Endothelial cell (in vitro differentiated cells): ENCODE data around the gene KCNT2. TPM values are rescaled to one million over a fixed set of nuclear protein-coding genes. Genes with fewer than 3 reads are reported as not detected.

Source experiments
- DNase-seq: peaks from one replicate; pipeline ENCODE4 v3.0.0; 2021; ENCODE audit warnings: low spot score
- H3K27ac Mint-ChIP-seq: one replicate; pipeline ENCODE4 v1.8.0; 2021; ENCODE audit warnings: mixed read lengths, inconsistent platforms; ENCODE audit not compliant: unreplicated experiment
- H3K27me3 Mint-ChIP-seq: one replicate; pipeline ENCODE4 v1.8.0; 2021; ENCODE audit warnings: mild to moderate bottlenecking, moderate library complexity, mixed read lengths, inconsistent platforms; ENCODE audit not compliant: unreplicated experiment
- H3K36me3 Mint-ChIP-seq: one replicate; pipeline ENCODE4 v1.8.0; 2021; ENCODE audit warnings: mild to moderate bottlenecking, low read depth, mixed read lengths, inconsistent platforms; ENCODE audit not compliant: unreplicated experiment
- H3K4me1 Mint-ChIP-seq: one replicate; pipeline ENCODE4 v1.8.0; 2021; ENCODE audit warnings: mild to moderate bottlenecking, mixed read lengths, inconsistent platforms; ENCODE audit not compliant: unreplicated experiment
- H3K4me3 Mint-ChIP-seq: one replicate; pipeline ENCODE4 v1.8.0; 2021; ENCODE audit warnings: mild to moderate bottlenecking, mixed read lengths, inconsistent platforms; ENCODE audit not compliant: unreplicated experiment
- H3K9me3 Mint-ChIP-seq: one replicate; pipeline ENCODE4 v1.8.0; 2021; ENCODE audit warnings: mixed read lengths, inconsistent platforms; ENCODE audit not compliant: unreplicated experiment
- CTCF ChIP-seq: fragments of 200-600 bp; sonication (generic); IDR thresholded peaks from one replicate; pipeline ENCODE4 v1.5.0; 2021; ENCODE audit warnings: antibody characterized with exemption; ENCODE audit not compliant: unreplicated experiment
- total RNA-seq: library from RNA; stranded (reverse); fragmentation: NEBNext Ultra II Directional; extraction: Animal tissue kit (Norgen Biotek cat#: 25700); gene quantifications from one replicate; pipeline ENCODE4 v1.2.1, GENCODE V29; 2021; ENCODE audit not compliant: unreplicated experiment

The KCNT2 gene
- total RNA-seq, 1 donor from 2014 or later, result 7.1 TPM

- DNase-seq, result no peak
- H3K4me1 Mint-ChIP-seq, result no peaks in the 10 kb centered on the region
- TF ChIP-seq CTCF, result no peak
- no peaks in the 10 kb centered on the region for H3K27me3 Mint-ChIP-seq
- no peaks in the 10 kb centered on the region for H3K36me3 Mint-ChIP-seq
- H3K27ac Mint-ChIP-seq, result no peak overlapping the region
- H3K4me3 Mint-ChIP-seq, result no peak overlapping the region
- no peaks in the 10 kb centered on the region for H3K9me3 Mint-ChIP-seq
These were observed 348.0 kb downstream of the KCNT2 start for GRCh38 chr1:196260270-196260669.

GRCh38 chr1:196259316-196259715, 348.9 kb downstream of the KCNT2 start:
- no peaks in the 10 kb centered on the region for H3K27me3 Mint-ChIP-seq
- H3K4me3 Mint-ChIP-seq, result no peak overlapping the region
- no peaks in the 10 kb centered on the region for H3K9me3 Mint-ChIP-seq
- H3K4me1 Mint-ChIP-seq, result no peaks in the 10 kb centered on the region
- no peak overlapping the region for H3K27ac Mint-ChIP-seq
- no peaks in the 10 kb centered on the region for H3K36me3 Mint-ChIP-seq
- TF ChIP-seq CTCF, result no peak
- DNase-seq, result no peak

- no peak for DNase-seq
- H3K27ac Mint-ChIP-seq, result no peak overlapping the region
- no peak overlapping the region for H3K4me3 Mint-ChIP-seq
- H3K9me3 Mint-ChIP-seq, result no peaks in the 10 kb centered on the region
- H3K27me3 Mint-ChIP-seq, result no peaks in the 10 kb centered on the region
- H3K4me1 Mint-ChIP-seq, result no peaks in the 10 kb centered on the region
- TF ChIP-seq CTCF, result no peak
- no peaks in the 10 kb centered on the region for H3K36me3 Mint-ChIP-seq
These were observed 352.5 kb downstream of the KCNT2 start for GRCh38 chr1:196255762-196256161.

- TF ChIP-seq CTCF, result no peak
- Mint-ChIP-seq H3K27me3 (peaks cover 3% of the 10 kb centered on the region), H3K36me3 (peaks cover 5% of the 10 kb centered on the region), H3K4me1 (no peaks in the 10 kb centered on the region), H3K27ac (no peak overlapping the region), H3K4me3 (no peak overlapping the region), H3K9me3 (peaks cover 4% of the 10 kb centered on the region)
- DNase-seq, result no peak
These were observed 378.7 kb downstream of the KCNT2 start for GRCh38 chr1:196229546-196229945.

GRCh38 chr1:196214866-196215265, 393.4 kb downstream of the KCNT2 start:
- Mint-ChIP-seq H3K27me3 (peaks cover 3% of the 10 kb centered on the region), H3K4me1 (no peaks in the 10 kb centered on the region), H3K36me3 (no peaks in the 10 kb centered on the region), H3K4me3 (no peak overlapping the region), H3K9me3 (no peaks in the 10 kb centered on the region), H3K27ac (no peak overlapping the region)
- no peak for DNase-seq
- no peak for TF ChIP-seq CTCF
